Gastroesophageal sphincter (tissue), 3 donors: ENCODE data around the gene BTK.

Source experiments
- EP300 ChIP-seq: sonication (generic); formaldehyde crosslinking; IDR thresholded peaks from one replicate; pipeline ENCODE4 v1.6.1; 2017; ENCODE audit warnings: antibody characterized with exemption, mild to moderate bottlenecking
- POLR2A ChIP-seq, 2 donors: fragments of 450-650 bp; IDR thresholded peaks; one replicate each; pipeline ENCODE4 v1.6.1; 2017; ENCODE audit warnings: antibody characterized with exemption in 2 of 2, mild to moderate bottlenecking in 2 of 2, moderate library complexity in 1 of 2
- POLR2AphosphoS5 ChIP-seq: sonication (generic); formaldehyde crosslinking; IDR thresholded peaks from one replicate; pipeline ENCODE4 v1.6.1; 2017; ENCODE audit warnings: antibody characterized with exemption
- TF ChIP-seq, protein P1 (sequence below), 4 experiments: fragments of 200-600 bp in 2 of 4; fragments of 450-650 bp in 2 of 4; sonication (generic) in 1 of 4; IDR thresholded peaks; one replicate each; pipeline ENCODE4 v1.5.1; 2017 to 2019; ENCODE audit warnings: antibody characterized with exemption in 4 of 4, mild to moderate bottlenecking in 2 of 4, moderate library complexity in 2 of 4

DNA sequence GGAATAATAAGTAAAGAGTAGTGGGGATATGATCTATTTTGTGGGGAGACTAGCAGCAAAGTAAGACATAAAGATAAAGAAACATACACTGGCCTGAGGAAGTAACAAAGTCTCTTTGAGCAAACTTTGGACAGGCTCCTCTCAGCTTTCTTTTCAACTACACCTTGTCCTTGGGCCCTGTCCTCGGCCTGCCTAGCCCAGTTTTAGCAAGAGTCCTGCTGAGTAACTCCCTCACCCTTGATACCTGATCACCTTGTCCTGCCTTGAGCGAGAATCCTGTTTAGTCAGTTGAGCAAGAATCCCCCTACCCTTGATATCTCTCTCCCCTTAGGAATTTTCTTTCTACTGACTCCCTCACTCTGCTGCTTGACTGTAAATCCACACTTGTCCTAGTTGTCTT lies 33.5 kb upstream of the BTK start:
- TF ChIP-seq POLR2A (IDR thresholded peaks at IDR 0.05) (no peak), EP300 (no peak), POLR2AphosphoS5 (no peak)
- TF ChIP-seq, protein P1, sequence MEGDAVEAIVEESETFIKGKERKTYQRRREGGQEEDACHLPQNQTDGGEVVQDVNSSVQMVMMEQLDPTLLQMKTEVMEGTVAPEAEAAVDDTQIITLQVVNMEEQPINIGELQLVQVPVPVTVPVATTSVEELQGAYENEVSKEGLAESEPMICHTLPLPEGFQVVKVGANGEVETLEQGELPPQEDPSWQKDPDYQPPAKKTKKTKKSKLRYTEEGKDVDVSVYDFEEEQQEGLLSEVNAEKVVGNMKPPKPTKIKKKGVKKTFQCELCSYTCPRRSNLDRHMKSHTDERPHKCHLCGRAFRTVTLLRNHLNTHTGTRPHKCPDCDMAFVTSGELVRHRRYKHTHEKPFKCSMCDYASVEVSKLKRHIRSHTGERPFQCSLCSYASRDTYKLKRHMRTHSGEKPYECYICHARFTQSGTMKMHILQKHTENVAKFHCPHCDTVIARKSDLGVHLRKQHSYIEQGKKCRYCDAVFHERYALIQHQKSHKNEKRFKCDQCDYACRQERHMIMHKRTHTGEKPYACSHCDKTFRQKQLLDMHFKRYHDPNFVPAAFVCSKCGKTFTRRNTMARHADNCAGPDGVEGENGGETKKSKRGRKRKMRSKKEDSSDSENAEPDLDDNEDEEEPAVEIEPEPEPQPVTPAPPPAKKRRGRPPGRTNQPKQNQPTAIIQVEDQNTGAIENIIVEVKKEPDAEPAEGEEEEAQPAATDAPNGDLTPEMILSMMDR (IDR thresholded peaks at IDR 0.05): no peak
